HUES64 (cell line): Measurements from ENCODE around the gene RYR3.
A peak's percentile ranks its signal among the peaks of the same experiment; 100 is the strongest.

Source experiments
- H3K27ac ChIP-seq: 2 replicates; pipeline ENCODE4 v1.7.0; 2013; ENCODE audit warnings: low read depth, low read length, inconsistent platforms
- H3K27me3 ChIP-seq: 2 replicates; pipeline ENCODE4 v1.6.1; 2013; ENCODE audit warnings: mild to moderate bottlenecking, low read length; ENCODE audit not compliant: insufficient read depth
- H3K36me3 ChIP-seq: 2 replicates; pipeline ENCODE4 v1.6.1; 2013; ENCODE audit warnings: mild to moderate bottlenecking, low read length; ENCODE audit not compliant: insufficient read depth
- H3K4me1 ChIP-seq: 2 replicates; pipeline ENCODE4 v1.6.1; 2013; ENCODE audit warnings: mild to moderate bottlenecking, low read length, moderate library complexity; ENCODE audit not compliant: insufficient read depth
- H3K4me3 ChIP-seq: 2 replicates; pipeline ENCODE4 v1.5.1; 2013; ENCODE audit warnings: mild to moderate bottlenecking, low read length, moderate library complexity
- H3K9ac ChIP-seq: 2 replicates; pipeline ENCODE4 v1.6.1; 2013; ENCODE audit warnings: mild to moderate bottlenecking, low read depth, low read length
- H3K9me3 ChIP-seq: 2 replicates; pipeline ENCODE4 v1.6.1; 2013; ENCODE audit warnings: low read depth, low read length; ENCODE audit not compliant: insufficient read depth
- WGBS: fragments of 150-250, 120-280 bp; methylation state at CpG from one replicate; pipeline ENCODE4 v1.1.7; 2013; ENCODE audit warnings: missing lambda C conversion rate; 5-methylcytosine and 5-hydroxymethylcytosine counted together

RYR3 gene

DNA sequence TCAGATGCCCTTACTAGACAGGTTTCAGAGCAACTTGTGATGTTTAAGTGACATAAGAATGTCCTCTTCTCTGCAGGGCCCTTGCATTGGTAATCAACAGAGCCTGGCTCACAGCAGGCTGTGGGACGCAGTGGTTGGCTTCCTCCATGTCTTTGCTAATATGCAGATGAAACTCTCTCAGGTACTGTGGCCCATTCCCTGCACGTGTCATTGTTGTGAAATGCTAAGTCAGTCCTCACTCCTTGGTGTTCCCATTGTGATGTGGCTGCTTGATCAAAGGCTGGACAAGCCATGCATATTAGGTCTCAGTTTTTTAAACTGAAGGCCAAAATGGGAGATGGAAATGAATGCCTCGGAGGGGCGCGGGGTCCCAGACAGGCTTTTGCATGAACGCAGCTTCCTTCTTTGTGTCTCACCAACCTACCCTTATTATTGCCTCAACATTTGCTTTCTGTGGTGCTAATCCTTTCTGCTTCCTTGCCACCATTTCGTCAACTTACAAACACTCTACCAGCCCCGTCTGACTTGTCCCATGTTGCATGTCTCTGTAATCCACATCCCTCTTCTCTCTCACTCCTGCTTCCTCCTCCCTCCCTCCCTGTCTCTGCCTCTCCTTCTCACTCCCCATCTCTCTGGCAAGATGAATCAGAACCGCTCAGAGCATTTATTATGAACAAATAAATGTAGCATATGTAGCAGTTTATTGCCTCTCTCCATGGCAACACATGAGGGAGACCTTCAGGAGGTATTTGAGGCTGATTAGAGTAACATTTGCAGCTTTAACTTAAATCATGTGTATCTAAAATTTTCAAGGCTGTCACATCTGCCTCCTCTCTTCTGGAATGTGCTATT is 524.4 kb downstream of the RYR3 start:
- H3K4me1 ChIP-seq: peaks cover 17% of the 10 kb centered on the region
- no peak overlapping the region for H3K4me3 ChIP-seq
- WGBS: 6% methylated on average over 8 of the region's 9 CpGs
- peak overlapping the region; percentile 45; the same call in 1 of the 2 replicates for H3K27ac ChIP-seq
- no peak overlapping the region for H3K9ac ChIP-seq
- H3K9me3 ChIP-seq: no peaks in the 10 kb centered on the region
- no peaks in the 10 kb centered on the region for H3K36me3 ChIP-seq
- H3K27me3 ChIP-seq: no peaks in the 10 kb centered on the region

DNA sequence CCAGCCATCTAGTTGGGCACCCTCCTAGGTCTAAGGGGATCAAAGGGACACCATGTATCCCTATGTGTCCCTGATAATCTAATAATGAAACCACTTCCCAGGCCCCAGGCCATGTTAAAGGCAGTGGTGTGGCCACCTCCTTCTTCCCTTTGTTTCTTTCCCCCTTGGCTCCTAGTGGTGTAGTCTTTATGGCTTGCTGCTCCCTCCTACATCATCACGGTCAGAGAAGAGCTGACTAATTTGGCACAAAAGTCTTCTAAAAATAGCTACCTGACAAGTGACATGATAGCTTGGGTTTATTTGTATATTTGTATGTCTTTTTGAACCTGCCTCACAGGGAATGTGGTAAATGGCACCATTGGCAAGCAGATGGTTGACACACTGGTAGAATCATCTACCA is 526.5 kb downstream of the RYR3 start:
- Histone ChIP-seq H3K27me3 (no peaks in the 10 kb centered on the region), H3K4me1 (peaks cover 17% of the 10 kb centered on the region), H3K9me3 (no peaks in the 10 kb centered on the region), H3K27ac (no peak overlapping the region), H3K4me3 (no peak overlapping the region), H3K36me3 (no peaks in the 10 kb centered on the region), H3K9ac (no peak overlapping the region)
- WGBS: 100% methylated on average over 1 of the region's 1 CpG

DNA sequence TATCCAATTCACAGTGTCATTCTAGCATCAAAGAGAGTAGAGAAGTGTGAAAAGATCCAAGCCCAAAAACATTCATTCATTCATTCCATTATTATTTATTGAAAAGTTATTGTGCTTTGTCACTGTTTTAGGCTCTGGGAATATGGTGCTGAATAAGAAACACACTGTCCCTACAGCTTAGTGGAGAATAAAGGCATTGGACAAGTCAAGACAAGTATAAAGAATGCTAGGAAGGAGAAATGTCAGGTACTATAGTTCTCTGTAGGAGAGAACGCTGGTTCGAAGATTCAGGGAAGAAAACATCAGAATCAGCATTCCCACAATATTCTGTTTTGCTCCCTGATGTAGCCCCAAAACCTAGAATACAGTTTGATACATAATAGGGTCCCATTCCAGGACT is 528.8 kb downstream of the RYR3 start:
- Histone ChIP-seq H3K36me3 (no peaks in the 10 kb centered on the region), H3K4me3 (no peak overlapping the region), H3K9ac (no peak overlapping the region), H3K9me3 (no peaks in the 10 kb centered on the region), H3K27me3 (no peaks in the 10 kb centered on the region), H3K4me1 (peaks cover 25% of the 10 kb centered on the region), H3K27ac (no peak overlapping the region)
- 93% methylated on average over 2 of the region's 2 CpGs for WGBS

DNA sequence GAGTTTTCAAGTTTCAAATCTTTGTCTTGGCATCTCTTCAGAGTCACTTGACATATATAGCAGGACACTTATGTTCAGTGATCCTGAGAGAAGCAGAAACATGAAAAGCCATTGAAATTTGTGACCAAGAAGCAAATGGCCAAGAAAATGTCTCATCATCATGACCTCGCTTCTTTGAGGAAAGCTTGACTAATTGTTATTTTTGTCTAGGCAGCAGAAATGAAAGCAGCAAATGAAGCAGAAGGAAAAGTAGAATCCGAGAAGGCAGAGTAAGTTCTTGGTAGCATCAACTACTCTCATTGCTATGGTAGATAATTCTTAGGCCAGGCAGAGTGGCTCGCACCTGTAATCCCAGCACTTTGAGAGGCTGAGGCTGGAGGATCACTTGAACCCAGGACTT is 529.8 kb downstream of the RYR3 start:
- Histone ChIP-seq H3K4me3 (no peak overlapping the region), H3K27ac (no peak overlapping the region), H3K9me3 (no peaks in the 10 kb centered on the region), H3K36me3 (no peaks in the 10 kb centered on the region), H3K4me1 (peaks cover 20% of the 10 kb centered on the region), H3K9ac (no peak overlapping the region), H3K27me3 (no peaks in the 10 kb centered on the region)
- WGBS: 91% methylated on average over 3 of the region's 3 CpGs

DNA sequence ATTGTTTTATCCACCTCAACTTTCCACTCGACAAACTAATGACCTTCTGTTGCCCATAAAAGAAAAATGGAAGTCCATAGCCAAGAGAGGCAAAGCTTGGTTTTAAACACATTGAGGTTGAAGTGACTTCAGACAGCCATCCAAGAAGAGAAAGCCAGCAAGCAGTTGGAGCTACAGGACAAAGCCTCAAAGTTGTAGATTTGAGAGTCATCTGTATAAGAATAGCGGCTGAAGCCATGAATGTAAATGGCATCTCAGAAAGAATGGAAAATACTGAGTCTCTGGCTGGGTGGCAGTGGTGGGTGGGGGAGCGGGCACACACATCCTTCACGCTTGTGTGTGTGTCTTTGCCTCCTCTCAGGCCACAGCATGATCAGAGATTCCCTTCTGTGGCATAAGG is 533.4 kb downstream of the RYR3 start:
- no peak overlapping the region for H3K9ac ChIP-seq
- peaks cover 26% of the 10 kb centered on the region for H3K4me1 ChIP-seq
- no peaks in the 10 kb centered on the region for H3K27me3 ChIP-seq
- no peak overlapping the region for H3K4me3 ChIP-seq
- WGBS: 46% methylated on average over 4 of the region's 4 CpGs
- no peaks in the 10 kb centered on the region for H3K36me3 ChIP-seq
- no peaks in the 10 kb centered on the region for H3K9me3 ChIP-seq
- peak overlapping the region; percentile 67; the same call in 1 of the 2 replicates for H3K27ac ChIP-seq

DNA sequence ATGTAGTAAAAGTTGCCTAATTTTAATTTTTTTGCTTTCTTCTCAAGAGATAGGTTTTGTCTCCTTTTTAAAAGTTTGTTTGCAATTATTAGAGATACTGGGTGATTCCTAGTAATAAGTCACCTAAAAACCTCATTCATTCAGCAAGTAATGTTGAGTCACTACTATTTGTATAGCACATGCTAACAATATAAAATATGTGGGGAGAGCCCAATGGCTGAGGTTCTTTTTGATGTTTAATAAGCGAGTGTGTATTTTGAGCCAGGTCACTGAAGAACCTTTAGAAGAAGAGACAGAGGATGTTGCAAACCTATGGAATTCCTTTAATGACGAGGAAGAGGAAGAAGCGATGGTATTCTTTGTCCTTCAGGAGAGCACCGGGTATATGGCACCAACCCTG is 533.8 kb downstream of the RYR3 start:
- Histone ChIP-seq H3K4me3 (no peak overlapping the region), H3K36me3 (no peaks in the 10 kb centered on the region), H3K27me3 (no peaks in the 10 kb centered on the region), H3K9me3 (no peaks in the 10 kb centered on the region), H3K9ac (no peak overlapping the region), H3K4me1 (peaks cover 26% of the 10 kb centered on the region), H3K27ac (no peak overlapping the region)
- WGBS: 94% methylated on average over 4 of the region's 4 CpGs

DNA sequence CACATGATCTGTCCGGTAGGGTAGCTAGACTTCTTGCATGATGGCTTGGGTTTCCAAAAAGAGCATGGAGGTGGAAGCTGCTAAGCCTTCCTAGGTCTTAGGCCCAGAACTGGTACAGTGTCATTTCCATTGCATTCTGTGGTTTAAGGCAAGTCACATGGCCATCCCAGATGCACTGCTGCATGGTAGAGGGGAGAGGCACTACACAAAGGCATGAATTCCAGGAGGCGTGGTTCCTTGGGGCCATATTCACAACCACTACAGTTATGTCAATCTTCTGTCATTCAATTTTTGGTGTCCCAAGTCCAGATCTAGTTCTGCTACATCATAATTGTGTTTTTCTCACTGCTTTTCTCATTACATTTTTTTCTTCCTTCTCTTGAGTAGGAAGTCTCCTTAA is 535.4 kb downstream of the RYR3 start:
- 95% methylated on average over 2 of the region's 2 CpGs for WGBS
- H3K27me3 ChIP-seq: no peaks in the 10 kb centered on the region
- H3K4me1 ChIP-seq: peaks cover 26% of the 10 kb centered on the region
- no peak overlapping the region for H3K27ac ChIP-seq
- H3K9ac ChIP-seq: no peak overlapping the region
- no peaks in the 10 kb centered on the region for H3K9me3 ChIP-seq
- no peaks in the 10 kb centered on the region for H3K36me3 ChIP-seq
- no peak overlapping the region for H3K4me3 ChIP-seq

DNA sequence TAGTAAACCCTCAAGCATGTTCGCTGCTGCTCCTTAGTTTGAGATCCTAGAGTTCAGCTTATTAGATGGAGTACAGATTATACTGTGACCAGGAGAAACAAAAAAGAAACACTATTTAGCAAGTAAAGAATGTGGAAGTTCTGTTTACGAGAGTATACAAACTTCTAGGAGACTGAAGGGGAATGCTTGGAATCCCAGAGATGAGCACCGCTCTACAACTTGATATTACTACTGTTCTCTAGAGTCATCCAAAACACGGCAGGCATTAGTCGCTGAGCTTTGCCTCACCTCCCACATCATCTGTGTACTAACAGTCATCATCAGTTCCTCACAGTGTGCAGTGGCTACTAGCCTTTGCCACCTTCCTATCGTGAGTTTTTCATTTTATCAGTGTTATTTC is 536.1 kb downstream of the RYR3 start:
- H3K27ac ChIP-seq: no peak overlapping the region
- WGBS: 94% methylated on average over 6 of the region's 6 CpGs
- no peak overlapping the region for H3K4me3 ChIP-seq
- H3K4me1 ChIP-seq: peaks cover 31% of the 10 kb centered on the region
- H3K27me3 ChIP-seq: no peaks in the 10 kb centered on the region
- no peak overlapping the region for H3K9ac ChIP-seq
- no peaks in the 10 kb centered on the region for H3K9me3 ChIP-seq
- no peaks in the 10 kb centered on the region for H3K36me3 ChIP-seq

DNA sequence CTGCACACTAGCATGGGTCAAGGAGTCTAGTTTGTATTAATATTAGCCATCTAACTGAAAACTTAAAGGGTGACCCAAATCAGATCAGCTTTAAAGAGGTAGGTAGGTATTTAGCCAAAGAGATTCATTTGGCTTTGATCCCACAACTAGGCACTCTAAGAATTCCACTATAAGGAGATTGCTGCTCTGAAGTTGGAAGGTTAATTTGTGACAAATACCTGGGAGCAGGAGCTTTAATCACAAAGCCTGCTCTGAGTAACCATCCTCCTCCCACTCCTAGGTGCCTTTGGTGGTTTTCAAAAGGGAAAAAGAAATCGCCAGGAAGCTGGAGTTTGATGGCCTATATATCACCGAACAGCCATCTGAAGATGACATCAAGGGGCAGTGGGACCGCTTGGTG is 537.2 kb downstream of the RYR3 start:
- Histone ChIP-seq H3K36me3 (no peaks in the 10 kb centered on the region), H3K4me1 (peaks cover 41% of the 10 kb centered on the region), H3K9me3 (no peaks in the 10 kb centered on the region), H3K27ac (no peak overlapping the region), H3K4me3 (no peak overlapping the region), H3K9ac (no peak overlapping the region), H3K27me3 (no peaks in the 10 kb centered on the region)
- 83% methylated on average over 3 of the region's 3 CpGs for WGBS

DNA sequence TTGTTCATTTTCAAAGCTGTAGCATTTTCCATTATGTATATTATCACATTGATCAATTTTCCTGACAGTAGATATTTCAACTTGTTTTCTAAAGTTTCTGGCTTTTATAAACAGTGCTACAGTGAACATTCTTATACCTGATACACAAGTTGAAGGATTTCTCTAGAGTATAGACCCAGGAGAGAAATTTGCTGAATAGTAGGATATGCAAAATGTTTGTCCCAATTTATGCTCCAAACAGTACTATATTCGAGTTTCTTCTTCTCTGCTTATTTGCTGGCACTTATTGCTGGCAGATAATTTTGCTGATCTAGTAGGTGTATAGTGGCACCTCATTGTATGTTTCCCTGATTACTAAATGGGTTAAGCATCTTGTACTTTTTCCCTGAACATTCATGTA is 540.3 kb downstream of the RYR3 start:
- WGBS: 100% methylated on average over 1 of the region's 1 CpG
- Histone ChIP-seq H3K9ac (no peak overlapping the region), H3K4me3 (no peak overlapping the region), H3K36me3 (no peaks in the 10 kb centered on the region), H3K27me3 (no peaks in the 10 kb centered on the region), H3K27ac (no peak overlapping the region), H3K9me3 (no peaks in the 10 kb centered on the region), H3K4me1 (peaks cover 24% of the 10 kb centered on the region)

DNA sequence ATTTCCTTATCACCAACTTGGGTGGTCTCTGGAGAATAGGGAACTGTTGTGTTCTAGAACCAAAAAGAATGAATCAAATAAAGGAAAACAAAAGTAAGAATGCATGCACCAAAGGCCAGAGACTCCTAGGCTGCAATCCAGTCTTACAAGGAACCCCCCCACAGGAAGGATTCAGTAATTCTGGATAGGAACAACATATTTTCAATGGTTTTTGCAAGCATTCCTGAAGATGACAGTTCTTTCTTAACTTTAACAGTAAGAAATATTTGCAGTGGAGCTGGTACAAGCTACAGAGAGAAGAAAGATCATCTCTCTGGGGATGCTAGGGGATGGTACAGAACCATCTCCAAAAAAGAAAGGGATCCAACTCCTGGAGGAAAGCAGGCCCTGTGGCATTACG is 541.3 kb downstream of the RYR3 start:
- H3K9ac ChIP-seq: no peak overlapping the region
- no peaks in the 10 kb centered on the region for H3K27me3 ChIP-seq
- WGBS: no CpG with 5 or more reads among the region's 1 CpG
- peaks cover 18% of the 10 kb centered on the region for H3K4me1 ChIP-seq
- no peak overlapping the region for H3K4me3 ChIP-seq
- no peaks in the 10 kb centered on the region for H3K36me3 ChIP-seq
- no peaks in the 10 kb centered on the region for H3K9me3 ChIP-seq
- 0 out of 2 replicates have a peak overlapping the region, but pooled peaks have one; percentile 15 for H3K27ac ChIP-seq

DNA sequence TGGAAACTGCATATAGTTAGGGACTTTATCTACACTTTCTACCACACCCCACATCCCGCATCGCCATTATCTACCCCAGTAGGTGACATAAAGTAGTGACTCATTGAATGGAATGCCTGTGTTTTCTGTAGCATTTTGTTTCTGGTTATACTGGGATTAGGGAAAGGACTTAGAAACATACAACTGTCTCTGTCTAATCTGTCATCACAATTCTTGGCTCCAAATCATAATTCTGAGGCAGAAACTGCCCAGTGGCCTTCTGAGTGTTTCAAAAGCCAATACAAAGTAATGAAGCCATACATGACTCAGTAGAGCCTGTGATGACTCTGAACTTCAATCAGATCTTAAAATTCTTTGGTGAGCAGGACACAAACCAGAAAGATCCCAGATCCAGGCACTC is 541.8 kb downstream of the RYR3 start:
- Histone ChIP-seq H3K27me3 (no peaks in the 10 kb centered on the region), H3K9me3 (no peaks in the 10 kb centered on the region), H3K27ac (no peak overlapping the region), H3K36me3 (no peaks in the 10 kb centered on the region), H3K9ac (no peak overlapping the region), H3K4me3 (no peak overlapping the region), H3K4me1 (peaks cover 15% of the 10 kb centered on the region)
- WGBS: 100% methylated on average over 1 of the region's 2 CpGs
